Mesenchymal stem cell (in vitro differentiated cells and primary cell): ENCODE data around the gene UBR3.
"Not testable (repeated sequence)": the region's sequence is repeated elsewhere in the genome, so short reads cannot be mapped to it uniquely, and the experiment has no call there.

Experiments
- DNase-seq: peaks from one replicate; pipeline ENCODE4 v3.0.0-alpha.2; 2013
- H2AFZ ChIP-seq: one replicate; pipeline ENCODE4 v1.6.1; 2013; ENCODE audit warnings: low read depth, mild to moderate bottlenecking, control low read depth, inconsistent platforms, low read length, moderate library complexity
- H2AK5ac ChIP-seq: 2 replicates; pipeline ENCODE4 v1.6.1; 2013; ENCODE audit warnings: low read length, moderate library complexity, mild to moderate bottlenecking, inconsistent platforms; ENCODE audit not compliant: severe bottlenecking
- H2BK120ac ChIP-seq: one replicate; pipeline ENCODE4 v1.6.1; 2013; ENCODE audit warnings: low read depth, mild to moderate bottlenecking, inconsistent platforms, low read length, moderate library complexity
- H2BK12ac ChIP-seq, 2 experiments: one replicate each; pipeline ENCODE4 v1.6.1; 2013; ENCODE audit warnings: inconsistent platforms in 2 of 2, low read length in 2 of 2, mild to moderate bottlenecking in 2 of 2, moderate library complexity in 2 of 2, control low read depth in 1 of 2
- H2BK15ac ChIP-seq: one replicate; pipeline ENCODE4 v1.6.1; 2013; ENCODE audit warnings: mild to moderate bottlenecking, low read depth, inconsistent platforms; ENCODE audit not compliant: poor library complexity, severe bottlenecking
- H2BK5ac ChIP-seq: 2 replicates; pipeline ENCODE4 v1.6.1; 2013; ENCODE audit warnings: low read depth, mild to moderate bottlenecking, low read length, control low read depth, inconsistent platforms; ENCODE audit not compliant: poor library complexity, severe bottlenecking
- H3K14ac ChIP-seq, 2 experiments: one replicate each; pipeline ENCODE4 v1.6.1; 2013; ENCODE audit warnings: inconsistent platforms in 2 of 2, low read length in 2 of 2, control low read depth in 1 of 2, mild to moderate bottlenecking in 1 of 2, moderate library complexity in 1 of 2
- H3K18ac ChIP-seq, 2 experiments: one replicate each; pipeline ENCODE4 v1.6.1; 2013; ENCODE audit warnings: inconsistent platforms in 2 of 2, low read length in 2 of 2, control low read depth in 1 of 2, low read depth in 1 of 2, mild to moderate bottlenecking in 1 of 2
- H3K23ac ChIP-seq, 2 experiments: one replicate each; pipeline ENCODE4 v1.6.1; 2013; ENCODE audit warnings: inconsistent platforms in 2 of 2, low read length in 2 of 2, mild to moderate bottlenecking in 2 of 2, moderate library complexity in 2 of 2, control low read depth in 1 of 2
- H3K27ac ChIP-seq: 2 replicates; pipeline ENCODE4 v1.5.1; 2013; ENCODE audit warnings: mild to moderate bottlenecking, moderate library complexity, low read length, control low read depth, inconsistent platforms; ENCODE audit not compliant: poor library complexity, severe bottlenecking
- H3K27me3 ChIP-seq, 2 experiments: 2 replicates each; pipeline versions ENCODE4 v1.6.1 to v1.7.0; 2013; ENCODE audit warnings: low read length in 2 of 2, mild to moderate bottlenecking in 2 of 2, moderate library complexity in 2 of 2, control low read depth in 1 of 2, inconsistent platforms in 1 of 2; ENCODE audit not compliant: control insufficient read depth in 1 of 2, insufficient read depth in 1 of 2
- H3K36me3 ChIP-seq, 2 experiments: 2 replicates each; pipeline versions ENCODE4 v1.6.1 to v1.7.0; 2013; ENCODE audit warnings: low read length in 2 of 2, control low read depth in 1 of 2, inconsistent platforms in 1 of 2, low read depth in 1 of 2, mild to moderate bottlenecking in 1 of 2; ENCODE audit not compliant: insufficient read depth in 2 of 2, control insufficient read depth in 1 of 2
- H3K4ac ChIP-seq, 2 experiments: one replicate each; pipeline ENCODE4 v1.6.1; 2013; ENCODE audit warnings: inconsistent platforms in 2 of 2, low read length in 2 of 2, mild to moderate bottlenecking in 2 of 2, moderate library complexity in 2 of 2, control low read depth in 1 of 2, low read depth in 1 of 2
- H3K4me1 ChIP-seq: 2 replicates; pipeline ENCODE4 v1.6.1; 2013; ENCODE audit warnings: low read depth, low read length, control low read depth; ENCODE audit not compliant: control insufficient read depth, insufficient read depth
- H3K4me2 ChIP-seq: 2 replicates; pipeline ENCODE4 v1.6.1; 2013; ENCODE audit warnings: low read length, mild to moderate bottlenecking, inconsistent platforms; ENCODE audit not compliant: poor library complexity, severe bottlenecking
- H3K4me3 ChIP-seq, 2 experiments: 2 replicates each; pipeline versions ENCODE4 v1.5.1 to v1.7.0; 2013; ENCODE audit warnings: low read length in 2 of 2, mild to moderate bottlenecking in 2 of 2, control low read depth in 1 of 2, low read depth in 1 of 2; ENCODE audit not compliant: insufficient read depth in 1 of 2
- H3K79me1 ChIP-seq: replicated peaks from 2 replicates; pipeline ENCODE4 v1.6.1; 2013; ENCODE audit warnings: mild to moderate bottlenecking, control low read depth, low read length, inconsistent platforms; ENCODE audit not compliant: poor library complexity, severe bottlenecking
- H3K9ac ChIP-seq: 2 replicates; pipeline ENCODE4 v1.7.0; 2013; ENCODE audit warnings: mild to moderate bottlenecking, low read length, moderate library complexity
- H3K9me3 ChIP-seq: 2 replicates; pipeline ENCODE4 v1.7.0; 2013; ENCODE audit warnings: mild to moderate bottlenecking, low read length; ENCODE audit not compliant: control insufficient read depth
- H4K8ac ChIP-seq: one replicate; pipeline ENCODE4 v1.6.1; 2013; ENCODE audit warnings: inconsistent platforms, mild to moderate bottlenecking, low read length, moderate library complexity
- H4K91ac ChIP-seq: one replicate; pipeline ENCODE4 v1.6.1; 2013; ENCODE audit warnings: mild to moderate bottlenecking, low read length, inconsistent platforms
- WGBS: methylation state at CpG from one replicate; pipeline ENCODE4 v1.1.7; 2013; ENCODE audit warnings: mixed read lengths; 5-methylcytosine and 5-hydroxymethylcytosine counted together

UBR3 gene

DNA sequence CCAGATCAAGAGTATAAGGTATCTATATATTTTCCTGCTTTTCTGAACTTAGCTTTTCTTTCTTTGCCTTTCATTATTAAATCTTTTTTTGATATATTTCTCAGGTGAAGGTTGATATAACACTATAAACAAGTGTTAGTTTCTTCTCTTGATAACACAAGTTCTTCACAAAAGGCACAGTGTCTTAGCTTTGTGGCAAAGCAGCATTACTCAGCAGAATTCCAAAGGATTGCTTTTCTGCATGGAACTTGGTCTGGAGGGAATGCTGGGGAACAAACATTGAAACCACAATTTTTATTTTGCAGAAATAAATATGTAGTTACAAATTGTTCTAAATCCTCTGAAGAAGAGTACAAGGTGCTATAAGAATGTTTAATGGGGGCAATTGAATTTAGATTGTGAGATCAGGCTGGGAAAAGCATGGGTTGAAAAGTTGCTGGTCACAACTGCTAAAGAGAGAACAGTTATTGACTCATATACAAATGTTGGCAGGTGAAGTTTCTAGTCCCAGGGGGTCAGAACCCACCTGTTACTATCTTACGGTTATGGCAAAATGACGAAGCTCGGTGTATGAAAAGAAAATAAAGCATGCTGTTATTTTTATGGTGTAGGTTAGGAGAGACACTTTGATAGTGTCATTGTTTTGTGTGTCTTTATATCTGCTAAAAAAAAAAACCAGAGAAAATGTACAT lies 68.2 kb downstream of the UBR3 start:
- no peak overlapping the region for H4K8ac ChIP-seq
- no peak overlapping the region for H3K23ac ChIP-seq
- no peak overlapping the region for H2BK12ac ChIP-seq
- H2BK5ac ChIP-seq = no peak overlapping the region
- no peaks in the 10 kb centered on the region for H3K4me1 ChIP-seq
- H3K14ac ChIP-seq = no peak overlapping the region
- H2AK5ac ChIP-seq = no peak overlapping the region
- no peak overlapping the region for H2AFZ ChIP-seq
- H3K27ac ChIP-seq = no peak overlapping the region
- DNase-seq = peak; percentile 41
- no peaks in the 10 kb centered on the region for H3K9me3 ChIP-seq
- WGBS = 95% methylated on average over 3 of the region's 3 CpGs
- no peak overlapping the region for H3K4me3 ChIP-seq
- H3K4me2 ChIP-seq = no peak overlapping the region
- H3K9ac ChIP-seq = no peak overlapping the region
- peaks cover 3% of the 10 kb centered on the region for H3K79me1 ChIP-seq
- no peak overlapping the region for H3K4ac ChIP-seq
- H2BK120ac ChIP-seq = no peak overlapping the region
- no peaks in the 10 kb centered on the region for H3K27me3 ChIP-seq
- no peak overlapping the region for H4K91ac ChIP-seq
- no peak overlapping the region for H3K18ac ChIP-seq
- no peak overlapping the region for H2BK15ac ChIP-seq
- H3K36me3 ChIP-seq = peaks cover 3 to 32% of the 10 kb centered on the region in 2 experiments

DNA sequence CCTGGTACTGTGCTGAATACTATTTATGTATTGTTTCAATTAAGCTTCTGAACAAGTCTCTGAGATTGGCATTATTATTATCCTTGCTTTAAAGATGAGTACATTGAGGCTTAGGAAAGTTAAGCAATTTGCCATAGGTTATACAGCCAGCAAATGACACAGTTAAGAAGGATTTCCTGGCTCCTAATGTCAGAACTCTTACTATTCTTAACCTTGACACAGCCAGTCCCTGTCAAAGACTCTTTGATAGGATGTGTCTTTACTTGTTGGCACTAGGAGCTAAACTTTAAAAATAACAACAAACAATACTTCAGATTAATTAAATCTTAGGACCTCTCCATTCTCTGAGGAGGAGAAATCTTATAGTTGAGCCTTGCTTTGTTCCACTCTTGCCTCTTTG lies 70.6 kb downstream of the UBR3 start:
- no peak overlapping the region for H2AFZ ChIP-seq
- H3K23ac ChIP-seq = no peak overlapping the region
- no peak overlapping the region for H2BK120ac ChIP-seq
- H2AK5ac ChIP-seq = no peak overlapping the region
- H3K4me3 ChIP-seq = no peak overlapping the region
- H3K4me1 ChIP-seq = no peaks in the 10 kb centered on the region
- no peak overlapping the region for H2BK15ac ChIP-seq
- H3K4me2 ChIP-seq = no peak overlapping the region
- no peak overlapping the region for H4K8ac ChIP-seq
- DNase-seq = no peak
- H3K27me3 ChIP-seq = no peaks in the 10 kb centered on the region
- H3K14ac ChIP-seq = no peak overlapping the region
- no peak overlapping the region for H3K27ac ChIP-seq
- no peak overlapping the region for H2BK5ac ChIP-seq
- no peak overlapping the region for H3K9ac ChIP-seq
- no peaks in the 10 kb centered on the region for H3K9me3 ChIP-seq
- peaks cover 3 to 33% of the 10 kb centered on the region in 2 experiments for H3K36me3 ChIP-seq
- H3K4ac ChIP-seq = no peak overlapping the region
- no peak overlapping the region for H2BK12ac ChIP-seq
- H4K91ac ChIP-seq = no peak overlapping the region
- H3K18ac ChIP-seq = no peak overlapping the region
- peaks cover 3% of the 10 kb centered on the region for H3K79me1 ChIP-seq

DNA sequence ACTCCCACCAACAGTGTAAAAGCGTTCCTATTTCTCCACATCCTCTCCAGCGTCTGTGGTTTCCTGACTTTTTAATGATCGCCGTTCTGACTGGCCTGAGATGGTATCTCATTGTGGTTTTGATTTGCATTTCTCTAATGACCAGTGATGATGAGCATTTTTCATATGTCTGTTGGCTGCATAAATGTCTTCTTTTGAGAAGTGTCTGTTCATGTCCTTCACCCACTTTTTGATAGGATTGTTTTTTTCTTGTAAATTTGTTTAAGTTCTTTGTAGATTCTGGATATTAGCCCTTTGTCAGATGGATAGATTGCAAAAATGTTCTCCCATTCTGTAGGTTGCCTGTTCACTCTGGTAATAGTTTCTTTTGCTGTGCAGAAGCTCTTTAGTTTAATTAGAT lies 72.8 kb downstream of the UBR3 start:
- not testable (repeated sequence) for H4K8ac ChIP-seq, H3K14ac ChIP-seq, H3K18ac ChIP-seq, H2AK5ac ChIP-seq, H3K9ac ChIP-seq, H3K9me3 ChIP-seq, H3K4ac ChIP-seq, H3K4me3 ChIP-seq, DNase-seq, H2BK15ac ChIP-seq, H3K4me2 ChIP-seq, H4K91ac ChIP-seq, H3K23ac ChIP-seq, H3K79me1 ChIP-seq, H3K27me3 ChIP-seq, H2BK5ac ChIP-seq, H3K4me1 ChIP-seq, H3K27ac ChIP-seq, H2AFZ ChIP-seq, H2BK12ac ChIP-seq, H2BK120ac ChIP-seq
- WGBS = 96% methylated on average over 3 of the region's 4 CpGs
- peaks cover 0 to 27% of the 10 kb centered on the region in 2 experiments for H3K36me3 ChIP-seq

DNA sequence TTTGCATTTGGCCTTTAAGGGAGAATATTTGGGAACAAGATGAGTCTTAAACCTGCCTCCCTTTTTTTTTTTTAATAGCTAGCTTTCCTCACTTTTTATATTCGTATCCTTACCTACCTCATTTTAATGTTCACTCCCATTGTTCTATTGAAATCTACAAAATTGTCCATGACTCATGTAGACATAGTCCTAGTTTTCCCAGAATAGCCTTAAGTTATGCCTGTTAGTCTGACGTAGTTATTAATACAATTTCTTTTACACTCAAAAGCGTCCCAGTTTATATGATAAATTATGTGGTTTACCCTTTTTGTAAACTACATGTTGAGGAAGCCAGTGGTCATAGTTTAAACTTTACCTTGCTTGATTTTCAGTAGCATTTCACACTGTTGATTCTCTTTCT lies 73.4 kb downstream of the UBR3 start:
- WGBS = 90% methylated on average over 2 of the region's 3 CpGs
- Histone ChIP-seq H3K36me3 (peaks cover 0 to 25% of the 10 kb centered on the region in 2 experiments), H3K23ac (no peak overlapping the region), H3K27me3 (no peaks in the 10 kb centered on the region), H2AFZ (no peak overlapping the region), H3K14ac (no peak overlapping the region), H2BK12ac (no peak overlapping the region), H3K4me2 (no peak overlapping the region), H3K18ac (no peak overlapping the region), H3K4me1 (no peaks in the 10 kb centered on the region), H2AK5ac (no peak overlapping the region), H3K27ac (no peak overlapping the region), H2BK5ac (no peak overlapping the region), H4K91ac (no peak overlapping the region), H3K79me1 (no peaks in the 10 kb centered on the region), H4K8ac (no peak overlapping the region), H3K9me3 (no peaks in the 10 kb centered on the region), H3K4ac (no peak overlapping the region), H2BK15ac (no peak overlapping the region), H3K9ac (no peak overlapping the region), H3K4me3 (no peak overlapping the region), H2BK120ac (no peak overlapping the region)
- no peak for DNase-seq
